Epidermal melanocyte (primary cell): Measurements from ENCODE around the gene ABTB2.

Experiments used
- DNase-seq: peaks from one replicate; pipeline ENCODE4 v3.0.0; 2011; ENCODE audit warnings: low spot score; ENCODE audit not compliant: insufficient read length

ABTB2 gene

GRCh38 chr11:34126959-34127848 lies 230.6 kb downstream of the ABTB2 start:
- no peak for DNase-seq

- DNase-seq, result no peak
Measured at GRCh38 chr11:34124885-34125668, 232.7 kb downstream of the ABTB2 start.

DNA sequence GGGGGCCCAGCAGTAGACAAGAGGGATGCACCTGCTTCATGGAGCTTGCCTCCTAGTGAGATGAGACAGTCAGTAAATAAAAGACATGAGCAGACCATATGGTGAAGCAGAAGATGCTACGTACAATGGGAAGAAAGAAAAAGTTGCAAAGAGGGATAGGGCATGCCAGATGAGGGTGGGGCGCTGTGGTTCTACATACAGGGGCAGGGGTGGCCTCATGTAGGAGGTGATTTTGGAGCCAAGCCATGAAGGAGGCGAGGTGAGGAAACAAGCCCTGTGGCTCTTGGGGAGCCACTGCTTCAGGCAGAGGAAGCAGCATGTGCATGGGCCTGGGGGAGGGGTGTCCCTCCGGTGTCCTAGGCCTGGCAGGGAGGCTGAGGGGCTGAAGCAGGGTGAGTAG lies 237.2 kb downstream of the ABTB2 start:
- DNase-seq, result no peak

GRCh38 chr11:34114471-34114870 lies 243.3 kb downstream of the ABTB2 start:
- no peak for DNase-seq

GRCh38 chr11:34114014-34114413 lies 243.8 kb downstream of the ABTB2 start:
- no peak for DNase-seq

- DNase-seq, result no peak
Measured at GRCh38 chr11:34111722-34112270, 246.0 kb downstream of the ABTB2 start.

GRCh38 chr11:34105957-34106504 lies 251.8 kb downstream of the ABTB2 start:
- no peak for DNase-seq

- DNase-seq, result peak; percentile 94
Measured at GRCh38 chr11:34105079-34105956, 252.5 kb downstream of the ABTB2 start, which contains the start of gene NAT10. Gene NAT10 (plus strand): TSS chr11:34105629. CDS start chr11:34108226, 2,597 bp downstream.

- DNase-seq, result no peak
Measured at GRCh38 chr11:34104680-34105078, 253.1 kb downstream of the ABTB2 start.
